ENCODE results near the gene LIMCH1.

Gene LIMCH1

GRCh38 chr4:41602886-41603498 lies 65.0 kb downstream of the LIMCH1 start:
- H3K27me3 ChIP-seq (ENCODE audit: insufficient read depth, low read depth): no peaks in the 10 kb centered on the region
- H3K4me2 ChIP-seq: no peak overlapping the region
- H3K4me1 ChIP-seq (ENCODE audit: low read depth, poor library complexity, severe bottlenecking): no peaks in the 10 kb centered on the region
- H3K36me3 ChIP-seq (ENCODE audit: insufficient read depth): no peaks in the 10 kb centered on the region
- no peak overlapping the region for H3K27ac ChIP-seq
- no peak overlapping the region for H3K9ac ChIP-seq
- no peaks in the 10 kb centered on the region for H4K20me1 ChIP-seq (ENCODE audit: insufficient read depth)
- no peaks in the 10 kb centered on the region for H3K79me2 ChIP-seq (ENCODE audit: insufficient read depth, low read depth)
- no peak overlapping the region for H3K4me3 ChIP-seq (IDR thresholded peaks at IDR 0.05; ENCODE audit: insufficient read depth, low read depth, low read length)
- no peak overlapping the region for H2AFZ ChIP-seq (ENCODE audit: low read depth)
- no peak for TF ChIP-seq CTCF (conservative IDR thresholded peaks at IDR 0.05; ENCODE audit: low read depth, low read length)

GRCh38 chr4:41609851-41610250 lies 71.9 kb downstream of the LIMCH1 start:
- Histone ChIP-seq H3K9ac (no peak overlapping the region), H3K4me3 (IDR thresholded peaks at IDR 0.05; ENCODE audit: insufficient read depth, low read depth, low read length) (no peak overlapping the region), H3K27me3 (ENCODE audit: insufficient read depth, low read depth) (no peaks in the 10 kb centered on the region), H3K36me3 (ENCODE audit: insufficient read depth) (no peaks in the 10 kb centered on the region), H2AFZ (ENCODE audit: low read depth) (no peak overlapping the region), H3K27ac (no peak overlapping the region), H4K20me1 (ENCODE audit: insufficient read depth) (no peaks in the 10 kb centered on the region), H3K4me2 (no peak overlapping the region), H3K79me2 (ENCODE audit: insufficient read depth, low read depth) (no peaks in the 10 kb centered on the region), H3K4me1 (ENCODE audit: low read depth, poor library complexity, severe bottlenecking) (no peaks in the 10 kb centered on the region)
- no peak for TF ChIP-seq CTCF (conservative IDR thresholded peaks at IDR 0.05; ENCODE audit: low read depth, low read length)

- Histone ChIP-seq H4K20me1 (ENCODE audit: insufficient read depth) (no peaks in the 10 kb centered on the region), H3K9ac (no peak overlapping the region), H2AFZ (ENCODE audit: low read depth) (no peak overlapping the region), H3K4me3 (IDR thresholded peaks at IDR 0.05; ENCODE audit: insufficient read depth, low read depth, low read length) (no peak overlapping the region), H3K4me2 (no peak overlapping the region), H3K4me1 (ENCODE audit: low read depth, poor library complexity, severe bottlenecking) (no peaks in the 10 kb centered on the region), H3K27me3 (ENCODE audit: insufficient read depth, low read depth) (no peaks in the 10 kb centered on the region), H3K36me3 (ENCODE audit: insufficient read depth) (no peaks in the 10 kb centered on the region), H3K79me2 (ENCODE audit: insufficient read depth, low read depth) (no peaks in the 10 kb centered on the region), H3K27ac (no peak overlapping the region)
- no peak for TF ChIP-seq CTCF (conservative IDR thresholded peaks at IDR 0.05; ENCODE audit: low read depth, low read length)
These were observed 72.5 kb downstream of the LIMCH1 start for GRCh38 chr4:41610474-41610873.

GRCh38 chr4:41611124-41611838 lies 73.3 kb downstream of the LIMCH1 start:
- Histone ChIP-seq H4K20me1 (ENCODE audit: insufficient read depth) (no peaks in the 10 kb centered on the region), H3K9ac (no peak overlapping the region), H3K36me3 (ENCODE audit: insufficient read depth) (no peaks in the 10 kb centered on the region), H3K4me2 (no peak overlapping the region), H3K27me3 (ENCODE audit: insufficient read depth, low read depth) (no peaks in the 10 kb centered on the region), H3K27ac (no peak overlapping the region), H3K79me2 (ENCODE audit: insufficient read depth, low read depth) (no peaks in the 10 kb centered on the region), H2AFZ (ENCODE audit: low read depth) (no peak overlapping the region), H3K4me1 (ENCODE audit: low read depth, poor library complexity, severe bottlenecking) (no peaks in the 10 kb centered on the region), H3K4me3 (IDR thresholded peaks at IDR 0.05; ENCODE audit: insufficient read depth, low read depth, low read length) (no peak overlapping the region)
- TF ChIP-seq CTCF (conservative IDR thresholded peaks at IDR 0.05; ENCODE audit: low read depth, low read length): no peak
